ENCODE measurements around the gene AANAT.

AANAT gene

GRCh38 chr17:76471498-76472257 is 4.3 kb downstream of the AANAT start:
- no peak for TF ChIP-seq MEIS1 (CRISPR knock-in tag; IDR thresholded peaks at IDR 0.05; ENCODE audit: borderline replicate concordance)
- TF ChIP-seq ZNF23 (tag by site-specific recombination; IDR thresholded peaks at IDR 0.05; ENCODE audit: borderline replicate concordance) = no peak
- no peak for TF ChIP-seq ZNF362 (tag by site-specific recombination; IDR thresholded peaks at IDR 0.05)
- TF ChIP-seq GLI4 (tag by site-specific recombination; IDR thresholded peaks at IDR 0.05) = no peak
- TF ChIP-seq ZBTB6 (tag by site-specific recombination; IDR thresholded peaks at IDR 0.05) = no peak
- TF ChIP-seq ZNF660 (tag by site-specific recombination; IDR thresholded peaks at IDR 0.05) = no peak
- TF ChIP-seq IKZF3 (tag by site-specific recombination; IDR thresholded peaks at IDR 0.05) = no peak
- TF ChIP-seq ZNF701 (tag by site-specific recombination; IDR thresholded peaks at IDR 0.05) = no peak
- TF ChIP-seq ZNF132 (tag by site-specific recombination; IDR thresholded peaks at IDR 0.05; ENCODE audit: borderline replicate concordance) = no peak
- TF ChIP-seq ZNF692 (tag by site-specific recombination; IDR thresholded peaks at IDR 0.05) = no peak
- no peak for TF ChIP-seq ZNF624 (tag by site-specific recombination; IDR thresholded peaks at IDR 0.05)
- no peak for TF ChIP-seq ZNF423 (tag by site-specific recombination; IDR thresholded peaks at IDR 0.05)
- no peak for TF ChIP-seq SP7 (tag by site-specific recombination; IDR thresholded peaks at IDR 0.05)
- no peak for TF ChIP-seq INSM2 (tag by site-specific recombination; IDR thresholded peaks at IDR 0.05)
- no peak for TF ChIP-seq ZBTB1 (tag by site-specific recombination; IDR thresholded peaks at IDR 0.05)
- TF ChIP-seq ZNF558 (tag by site-specific recombination; IDR thresholded peaks at IDR 0.05) = no peak
- no peak overlapping the region for H3K4me3 ChIP-seq (ENCODE audit: low read depth, low read length)
- peaks cover 0 to 14% of the 10 kb centered on the region in 2 experiments; a peak in 1 of 3 replicates for H3K36me3 ChIP-seq (ENCODE audit: control insufficient read depth in 2 of 2, insufficient read depth in 1 of 2, low read length in 2 of 2)
- H3K27ac ChIP-seq (ENCODE audit: extremely low read depth, low read depth, low read length) = no peak overlapping the region
- CTCF ChIA-PET = interaction anchor here (0.5 to 1.8 kb wide), 5 partner anchors 34 to 593 kb away, joined by 3 to 5 read pairs (median 3); no protein-coding TSS in a partner anchor
- no peaks in the 10 kb centered on the region for H3K4me1 ChIP-seq (ENCODE audit: control insufficient read depth, insufficient read depth, low read length)
- no peaks in the 10 kb centered on the region for H3K9me3 ChIP-seq (ENCODE audit: control insufficient read depth, insufficient read depth, low read depth, low read length)
- POLR2A ChIA-PET = interaction anchor here (1.1 kb wide), 1 partner anchor 118 kb away, joined by 3 read pairs; the partner anchor contains the start of gene PRPSAP1

- H3K36me3 ChIP-seq (ENCODE audit: control insufficient read depth in 2 of 2, insufficient read depth in 1 of 2, low read length in 2 of 2) = peaks cover 0 to 14% of the 10 kb centered on the region in 2 experiments; a peak in 1 of 3 replicates
- POLR2A ChIA-PET = interaction anchor here (1.1 kb wide), 1 partner anchor 118 kb away, joined by 3 read pairs; the partner anchor contains the start of gene PRPSAP1
- TF ChIP-seq ZSCAN18 (tag by site-specific recombination; IDR thresholded peaks at IDR 0.05) (no peak), OVOL3 (tag by site-specific recombination; IDR thresholded peaks at IDR 0.05) (no peak), ZNF19 (tag by site-specific recombination; IDR thresholded peaks at IDR 0.05; ENCODE audit: low read depth) (no peak), INSM2 (tag by site-specific recombination; IDR thresholded peaks at IDR 0.05) (no peak), ZBTB7A (tag by site-specific recombination; IDR thresholded peaks at IDR 0.05; ENCODE audit: low read depth) (no peak), ZBTB44 (tag by site-specific recombination; IDR thresholded peaks at IDR 0.05) (no peak), FEZF1 (tag by site-specific recombination; IDR thresholded peaks at IDR 0.05) (no peak), ZSCAN30 (tag by site-specific recombination; IDR thresholded peaks at IDR 0.05) (no peak), ZNF24 (tag by site-specific recombination; IDR thresholded peaks at IDR 0.05) (no peak)
Measured at GRCh38 chr17:76472258-76472645, 4.8 kb downstream of the AANAT start.

More at GRCh38 chr17:76472258-76472645, 4.8 kb downstream of the AANAT start:
- Histone ChIP-seq H3K9me3 (ENCODE audit: control insufficient read depth, insufficient read depth, low read depth, low read length) (no peaks in the 10 kb centered on the region), H3K4me3 (ENCODE audit: low read depth, low read length) (no peak overlapping the region), H3K4me1 (ENCODE audit: control insufficient read depth, insufficient read depth, low read length) (no peaks in the 10 kb centered on the region), H3K27ac (ENCODE audit: extremely low read depth, low read depth, low read length) (no peak overlapping the region)
- CTCF ChIA-PET = interaction anchor here (0.6 to 1.8 kb wide), 2 partner anchors 33 to 271 kb away, joined by 3 to 4 read pairs; no protein-coding TSS in a partner anchor

Data from HEK293 (cell line).